Renal cortical epithelial cell (primary cell): ENCODE results near the gene ZNF267. TPM values are rescaled to one million over a fixed set of nuclear protein-coding genes. Genes with fewer than 3 reads are reported as not detected.
"Not testable (repeated sequence)": the region's sequence is repeated elsewhere in the genome, so short reads cannot be mapped to it uniquely, and the experiment has no call there.

ENCODE experiments used
- DNase-seq: peaks from one replicate; pipeline ENCODE4 v3.0.0-alpha.2; 2011; ENCODE audit warnings: low read depth
- total RNA-seq: library from RNA; depleted of rRNA; stranded (reverse); fragments of >200 nt; gene quantifications from 2 replicates; pipeline ENCODE4 v1.2.3, GENCODE V29; 2014

Gene ZNF267
- total RNA-seq, result 25.5 and 41.5 TPM in 2 replicates

- DNase-seq, result peak; percentile 77
Measured at GRCh38 chr16:31873556-31874365, at the start of gene ZNF267. Gene ZNF267, plus strand, starts transcription at chr16:31873807. Its CDS starts 160 bp downstream, at chr16:31873967.

DNA sequence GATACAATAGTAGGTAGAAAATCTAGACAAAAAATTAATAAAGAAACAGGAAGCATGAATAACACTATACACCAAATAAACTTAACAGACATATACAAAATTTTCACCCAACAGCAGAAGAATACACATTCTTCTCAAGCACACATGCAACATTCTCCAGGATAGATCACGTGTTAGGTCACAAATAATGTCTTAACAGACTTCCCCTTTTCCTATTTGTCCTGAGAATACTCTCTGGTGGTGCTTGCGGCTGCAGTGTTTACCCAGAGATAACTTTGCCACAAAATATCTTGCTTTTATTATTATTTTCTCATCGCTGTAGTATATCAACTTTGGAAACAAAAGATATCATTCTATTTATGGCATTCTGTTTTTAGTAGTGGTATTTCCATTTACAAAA lies 40.6 kb upstream of the ZNF267 start:
- no peak for DNase-seq

GRCh38 chr16:31836396-31836795 lies 37.2 kb upstream of the ZNF267 start:
- not testable (repeated sequence) for DNase-seq

DNA sequence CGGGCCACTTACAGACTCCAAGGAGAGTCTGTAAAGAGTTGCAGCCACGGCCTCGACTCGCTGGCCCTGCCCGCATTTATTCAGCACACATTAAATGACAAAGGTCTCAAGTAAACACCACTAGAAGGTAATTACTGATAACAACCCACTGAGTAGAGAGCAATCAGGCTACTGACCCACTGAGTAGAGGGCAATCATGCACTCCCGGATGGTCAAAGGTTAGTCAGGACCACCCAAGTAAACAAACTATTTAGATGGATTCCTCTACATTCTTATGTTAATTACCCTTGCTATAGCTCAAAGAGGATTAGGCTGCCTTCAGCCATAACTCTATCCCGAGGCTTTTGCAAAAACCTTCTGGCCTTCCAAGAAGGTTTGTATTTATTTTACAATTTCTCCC lies 30.7 kb upstream of the ZNF267 start:
- no peak for DNase-seq

DNA sequence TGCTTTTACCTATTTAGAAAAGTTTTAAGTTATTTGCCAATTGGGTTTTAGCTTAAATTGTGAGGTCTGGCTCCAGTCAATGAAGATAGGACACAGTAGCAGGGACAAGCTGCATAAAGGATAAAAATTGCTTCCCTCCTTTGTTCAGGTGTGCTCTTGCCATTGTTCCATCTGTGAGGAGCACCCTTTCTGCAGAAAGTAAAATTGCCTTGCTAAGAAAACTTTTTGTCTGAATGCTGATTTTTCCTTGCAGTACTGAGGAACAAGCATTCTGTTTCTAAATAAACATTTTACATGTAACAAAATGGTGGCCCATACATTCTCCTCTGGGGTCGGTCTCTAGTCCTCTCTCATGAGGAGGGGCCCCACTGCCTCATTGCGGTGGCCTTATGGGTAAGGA lies 25.0 kb upstream of the ZNF267 start:
- DNase-seq, result not testable (repeated sequence)

- DNase-seq, result no peak
Measured at GRCh38 chr16:31853291-31853690, 20.3 kb upstream of the ZNF267 start.

DNA sequence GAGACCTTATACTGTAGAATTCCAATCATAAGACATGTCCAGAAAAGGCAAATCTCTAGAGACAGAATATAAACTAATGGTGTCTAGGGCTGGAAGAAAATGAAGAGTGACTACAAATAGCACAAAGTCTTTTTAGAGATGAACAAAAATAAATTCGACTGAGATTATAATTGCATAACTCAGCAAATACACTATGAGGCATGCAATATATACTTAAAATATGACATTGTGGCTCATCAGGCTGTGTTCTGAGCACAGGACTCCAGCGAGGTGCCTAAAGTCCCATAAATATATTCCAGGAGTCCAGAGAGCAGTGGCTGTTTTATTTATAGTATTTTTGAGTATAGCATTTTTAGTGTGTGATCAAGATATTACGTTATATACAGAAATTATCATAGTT lies 13.1 kb upstream of the ZNF267 start:
- DNase-seq, result no peak

DNA sequence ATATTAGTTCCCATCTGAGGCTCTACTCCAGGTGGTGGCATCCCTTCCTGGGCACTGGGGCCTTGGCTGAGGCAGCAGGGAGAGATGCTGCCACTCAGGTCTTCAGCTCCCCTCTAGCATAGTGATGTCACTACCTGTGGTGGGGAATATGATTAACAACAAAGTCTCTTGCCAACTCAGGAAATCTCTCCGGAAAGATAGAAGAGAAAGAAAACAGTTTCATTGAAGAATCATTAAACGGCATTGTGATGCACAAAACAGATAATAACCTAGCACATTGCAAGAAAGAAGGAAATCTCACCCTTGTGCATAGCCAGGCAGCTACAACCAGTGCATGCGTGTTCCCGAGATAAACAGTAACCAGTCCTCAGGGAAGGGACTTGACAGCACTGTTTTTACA lies 12.2 kb upstream of the ZNF267 start:
- no peak for DNase-seq

- DNase-seq, result no peak
Measured at GRCh38 chr16:31862761-31863160, 10.8 kb upstream of the ZNF267 start.

DNA sequence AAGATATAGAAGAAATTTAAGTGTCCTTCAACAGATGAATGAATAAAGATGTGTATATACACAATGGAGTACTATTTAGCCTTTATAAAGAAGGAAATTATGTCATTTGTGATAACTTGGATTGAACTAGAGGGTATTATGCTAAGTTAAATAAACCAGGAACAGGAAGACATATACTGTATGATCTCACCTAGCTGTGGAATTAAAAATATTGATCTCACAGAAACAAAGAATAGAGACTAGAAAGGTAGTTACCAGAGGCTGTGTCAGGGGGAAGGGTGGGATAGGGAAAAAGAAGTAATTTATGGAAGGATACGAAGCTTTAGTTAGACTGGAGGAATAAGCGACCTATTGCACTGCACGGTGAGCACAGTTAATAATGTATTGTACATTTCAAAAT lies 5.4 kb upstream of the ZNF267 start:
- DNase-seq, result no peak

DNA sequence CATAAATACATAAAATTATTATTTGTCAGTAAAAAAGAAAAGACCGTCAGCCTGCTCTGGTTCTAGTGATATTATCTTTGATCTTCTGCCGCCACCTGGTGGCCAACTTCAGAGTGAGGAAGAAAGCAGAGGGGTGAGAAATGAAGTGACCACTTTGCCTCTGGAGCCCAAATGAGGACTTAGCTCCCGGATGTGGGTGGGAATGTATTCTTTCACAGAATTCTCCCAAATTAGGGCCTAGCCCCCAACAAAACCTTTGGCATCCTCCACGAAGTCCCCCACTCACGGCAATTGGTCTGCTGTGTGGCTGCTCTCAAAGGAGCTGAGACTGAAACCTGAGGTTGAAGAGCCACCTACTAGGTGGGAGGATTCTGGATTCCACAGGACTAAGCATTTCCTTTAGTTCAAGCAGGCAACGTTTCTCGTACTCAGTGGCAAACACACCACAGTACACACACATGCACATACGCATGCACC lies 4.9 kb upstream of the ZNF267 start:
- peak; percentile 48 for DNase-seq

GRCh38 chr16:31869511-31870201 lies 4.0 kb upstream of the ZNF267 start:
- peak; percentile 79 for DNase-seq

DNA sequence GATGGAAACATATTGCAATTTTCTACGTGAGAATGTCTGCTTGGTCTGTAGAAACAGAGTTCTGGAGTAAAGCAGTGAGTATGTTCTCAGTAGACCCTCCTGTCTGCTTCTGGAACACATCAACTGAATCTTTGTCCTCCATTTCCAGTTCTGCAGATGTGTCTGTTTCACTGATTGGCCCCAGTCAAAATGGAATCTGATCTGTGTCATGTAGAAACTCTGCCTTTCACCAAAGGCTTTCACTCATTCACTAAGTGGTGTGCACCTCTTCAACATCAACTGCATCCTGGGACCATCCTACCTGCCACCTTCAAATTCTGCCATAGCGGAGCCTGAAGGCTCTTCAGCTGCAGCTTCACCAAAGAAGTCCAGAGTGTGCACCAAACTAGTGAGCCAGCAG lies 2.8 kb upstream of the ZNF267 start:
- DNase-seq, result no peak

DNA sequence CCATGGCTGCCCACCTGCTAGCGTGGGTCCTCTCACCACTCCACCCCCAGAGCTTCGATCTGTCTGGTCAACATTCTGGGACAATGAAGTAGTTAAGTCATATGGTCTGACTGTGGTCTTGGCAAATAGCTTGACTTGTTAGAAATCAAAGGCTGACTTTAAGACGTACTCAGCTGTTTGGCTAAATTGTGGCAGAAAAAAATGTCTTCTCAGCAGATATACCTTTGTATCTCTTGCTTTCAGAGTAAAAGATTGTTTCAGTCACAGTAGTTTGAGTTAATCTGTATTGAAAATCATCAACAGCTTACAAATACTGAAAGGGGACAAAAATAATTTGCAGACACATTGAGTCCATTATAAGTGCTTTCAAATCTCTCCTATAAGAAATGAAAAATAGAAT lies 2.1 kb upstream of the ZNF267 start:
- DNase-seq, result no peak

- DNase-seq, result no peak
Measured at GRCh38 chr16:31872201-31872600, 1.4 kb upstream of the ZNF267 start.

DNA sequence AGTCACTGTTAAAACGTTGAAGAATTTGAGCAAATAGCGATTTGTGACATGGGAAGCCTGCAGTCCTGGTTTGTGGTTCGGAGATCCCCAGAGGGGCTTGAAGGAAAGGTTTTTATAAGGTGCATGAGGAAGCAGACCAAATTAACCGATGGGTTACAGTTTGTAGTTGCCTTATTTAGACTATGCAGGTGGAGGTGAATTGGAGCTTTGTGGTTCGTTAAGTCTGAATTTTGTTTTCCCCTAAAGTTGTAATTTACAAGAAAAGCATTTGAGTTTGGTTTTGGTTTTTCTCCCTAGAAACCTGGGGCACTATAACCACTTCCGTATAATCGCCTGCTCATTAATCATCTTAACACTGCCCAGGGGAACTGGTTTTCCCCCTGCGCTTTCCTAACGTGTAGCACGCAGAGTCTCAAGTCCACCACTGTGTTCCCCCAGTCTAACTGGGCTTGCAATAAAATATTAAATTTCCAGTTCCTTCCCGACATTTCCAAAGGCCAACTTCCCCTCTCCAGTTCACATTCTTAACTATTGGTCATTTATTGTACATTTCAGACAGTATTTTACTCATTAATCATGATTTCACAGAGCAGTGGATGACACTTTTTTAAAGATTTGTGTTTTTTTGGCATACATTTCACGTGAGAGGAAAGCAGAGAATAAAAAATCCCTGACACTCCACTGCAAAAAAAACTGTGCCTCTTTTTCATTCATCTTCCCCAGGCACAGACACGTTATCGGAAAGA lies 932 bp downstream of the ZNF267 start:
- DNase-seq, result peak; percentile 71

- peak; percentile 38 for DNase-seq
Measured at GRCh38 chr16:31875112-31875803, 1.7 kb downstream of the ZNF267 start.

DNA sequence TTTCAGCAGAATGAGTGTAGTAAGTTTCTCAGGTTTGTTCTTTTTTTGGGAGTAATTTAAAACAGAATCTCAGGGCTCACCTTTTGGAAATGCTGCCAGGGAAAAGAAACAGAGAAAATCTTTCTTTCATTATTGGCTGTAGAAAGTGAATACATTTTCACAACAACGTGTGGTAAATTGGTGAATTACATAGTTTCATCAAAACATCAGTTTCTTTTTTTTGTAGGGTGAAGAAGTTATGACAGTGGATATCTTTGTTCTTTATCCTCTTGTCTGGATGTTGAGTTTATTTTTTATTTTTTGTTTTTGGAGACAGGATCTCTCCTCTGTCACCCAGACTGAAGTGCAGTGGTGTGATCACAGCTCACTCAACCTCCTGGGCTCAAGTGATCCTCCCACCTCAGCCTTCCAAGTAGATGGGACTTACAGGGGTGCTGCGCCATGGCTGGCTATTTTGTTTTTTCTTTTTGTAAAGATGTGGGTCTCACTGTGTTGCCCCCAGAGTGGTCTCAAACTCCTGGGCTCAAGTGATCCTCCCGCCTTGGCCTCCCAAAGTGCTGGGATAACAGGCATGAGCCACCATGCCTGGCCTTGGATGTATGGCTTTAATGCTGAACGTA lies 2.4 kb downstream of the ZNF267 start:
- DNase-seq, result no peak

DNA sequence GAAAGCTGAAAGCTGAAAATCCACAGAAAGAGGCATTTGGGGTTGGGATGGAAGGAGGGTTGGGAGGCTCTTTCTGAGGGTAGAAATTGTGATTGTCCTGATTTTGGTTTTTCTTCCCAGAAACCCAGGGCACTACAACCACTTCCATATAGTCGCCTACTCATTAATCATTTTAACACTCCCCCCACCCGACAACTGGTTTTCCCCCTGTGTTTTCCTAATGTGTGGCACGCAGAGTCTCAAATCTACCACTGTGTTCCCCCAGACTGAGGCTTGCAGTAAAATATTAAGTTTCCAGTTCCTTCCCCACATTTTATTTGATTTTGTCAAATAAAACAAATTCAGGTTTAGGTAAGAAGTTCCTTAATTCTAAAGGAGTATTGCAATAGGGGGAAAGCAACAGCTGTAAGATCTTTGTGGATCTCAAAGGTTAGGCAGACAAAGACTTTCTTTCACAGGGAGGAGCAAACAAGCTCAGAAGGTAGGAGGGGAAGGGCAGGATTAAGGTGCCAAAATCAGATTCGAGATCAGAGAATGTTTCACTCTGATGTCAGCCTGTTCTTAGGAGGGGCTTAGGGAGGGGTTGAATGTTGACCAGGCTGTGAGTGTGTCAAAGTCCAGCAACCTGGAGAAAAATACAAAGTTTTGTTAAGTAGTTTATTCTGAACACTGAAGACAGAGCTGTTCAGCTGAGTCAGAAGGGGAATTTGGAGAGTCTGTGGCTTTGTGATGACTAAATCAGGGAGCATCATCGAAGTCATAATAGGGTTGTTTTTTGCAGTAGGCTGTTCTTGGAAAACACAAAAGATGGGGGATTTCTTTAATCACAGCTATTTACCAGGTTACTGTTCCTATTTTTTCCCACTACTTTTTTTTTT lies 3.6 kb downstream of the ZNF267 start:
- peak; percentile 98 for DNase-seq

DNA sequence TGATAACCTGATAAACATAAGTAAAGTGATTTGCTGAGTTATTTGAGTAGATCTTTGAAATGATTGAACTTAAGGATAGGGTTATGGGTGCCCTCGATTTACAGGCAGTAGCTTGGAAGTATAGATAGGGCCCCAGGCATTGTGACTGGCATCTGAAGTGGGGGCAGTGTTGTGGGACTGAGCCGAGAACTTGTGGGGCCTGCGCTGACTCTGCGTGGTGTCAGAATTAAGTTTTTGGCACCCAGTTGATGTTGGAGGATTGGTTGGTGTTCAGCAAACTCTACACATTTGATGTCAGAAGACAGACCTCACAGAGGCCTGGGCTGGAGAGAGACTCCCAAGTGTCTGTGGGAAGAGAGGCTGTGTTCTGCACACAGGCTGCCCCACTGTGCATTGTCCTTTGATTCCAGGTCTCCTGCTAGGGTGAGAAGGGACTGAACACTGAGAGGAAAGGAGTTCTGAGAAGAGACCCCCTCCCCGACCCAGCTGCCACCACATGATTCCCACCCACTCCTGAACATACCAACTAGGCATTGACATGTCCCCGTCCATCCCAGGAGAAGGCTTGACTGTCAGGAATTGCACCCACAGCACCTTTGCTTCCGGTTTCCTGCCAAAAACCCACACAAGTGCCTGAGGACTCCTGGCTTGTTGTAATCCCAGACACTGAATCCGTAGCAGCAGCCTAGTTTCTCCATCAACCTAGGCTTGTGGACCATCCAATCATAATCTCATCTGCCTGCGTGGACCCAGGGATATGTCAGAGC lies 4.5 kb downstream of the ZNF267 start:
- DNase-seq, result no peak
